ENCODE results near the gene CHST15.

Gene CHST15

GRCh38 chr10:124064676-124065075 is 28.7 kb downstream of the CHST15 start:
- DNase-seq (ENCODE audit: low spot score) = no peak

- no peak for DNase-seq (ENCODE audit: low spot score)
Observed at GRCh38 chr10:124063750-124064603, 29.4 kb downstream of the CHST15 start.

DNA sequence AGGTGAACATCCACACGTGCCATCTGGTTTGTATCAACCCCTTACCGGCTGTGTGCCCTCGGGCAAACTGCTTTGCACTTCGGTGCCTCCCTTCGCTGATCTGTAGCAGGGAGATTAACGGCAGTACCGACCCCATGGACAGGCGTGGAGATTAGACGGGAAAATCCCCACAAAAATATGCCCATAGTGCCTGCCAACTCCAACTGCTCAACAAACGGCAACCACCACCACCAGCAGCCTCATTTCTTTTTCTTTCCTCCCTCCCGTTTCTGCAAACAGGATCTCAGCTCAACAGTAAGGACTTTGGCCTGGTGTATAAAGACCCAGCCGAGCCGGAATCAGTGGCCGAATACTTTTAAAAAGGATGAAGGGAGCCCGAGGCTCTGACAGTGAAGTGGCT is 31.0 kb downstream of the CHST15 start:
- DNase-seq (ENCODE audit: low spot score) = no peak

- DNase-seq (ENCODE audit: low spot score) = no peak
Observed at GRCh38 chr10:124061030-124061429, 32.4 kb downstream of the CHST15 start.

GRCh38 chr10:124060148-124060720 is 33.2 kb downstream of the CHST15 start:
- no peak for DNase-seq (ENCODE audit: low spot score)

- no peak for DNase-seq (ENCODE audit: low spot score)
Observed at GRCh38 chr10:124059551-124059950, 33.8 kb downstream of the CHST15 start.

DNA sequence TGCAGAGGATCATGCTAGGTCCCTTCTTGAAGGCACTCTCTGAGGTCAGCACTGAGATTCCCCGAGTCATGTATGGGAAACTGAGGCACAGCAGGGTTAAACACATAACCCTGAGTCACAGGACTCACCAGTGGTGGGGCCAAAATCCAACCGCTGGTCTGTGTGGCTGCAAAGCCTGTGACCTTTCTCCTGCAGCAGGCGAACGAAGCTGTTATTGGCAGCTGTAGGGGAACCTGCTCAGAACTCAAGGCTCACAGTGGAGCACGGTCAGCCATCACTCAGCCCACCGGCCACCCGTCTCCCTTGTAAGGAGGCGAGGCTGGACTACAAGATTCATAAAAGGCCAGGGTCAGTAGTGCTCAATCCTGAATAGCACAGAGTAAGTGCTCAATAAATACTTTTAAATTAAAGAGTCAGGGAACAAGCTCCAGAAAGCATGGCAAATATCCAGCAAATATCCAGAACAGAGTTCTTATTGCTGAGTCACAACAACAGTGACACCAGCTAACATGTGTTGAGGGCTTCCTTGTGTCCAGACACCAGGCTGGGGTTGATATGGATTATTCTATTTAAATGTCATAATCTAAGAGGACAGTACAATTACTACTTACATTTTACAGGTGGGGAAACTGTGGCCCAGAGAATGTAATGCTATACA is 34.9 kb downstream of the CHST15 start:
- no peak for DNase-seq (ENCODE audit: low spot score)

- DNase-seq (ENCODE audit: low spot score) = no peak
Observed at GRCh38 chr10:124057601-124058000, 35.8 kb downstream of the CHST15 start.

GRCh38 chr10:124056337-124056980 is 36.9 kb downstream of the CHST15 start:
- DNase-seq (ENCODE audit: low spot score) = no peak

- no peak for DNase-seq (ENCODE audit: low spot score)
Observed at GRCh38 chr10:124053971-124054370, 39.4 kb downstream of the CHST15 start.

GRCh38 chr10:124052561-124052960 is 40.8 kb downstream of the CHST15 start:
- DNase-seq (ENCODE audit: low spot score) = no peak

GRCh38 chr10:124050021-124051015 is 43.1 kb downstream of the CHST15 start:
- no peak for DNase-seq (ENCODE audit: low spot score)

DNA sequence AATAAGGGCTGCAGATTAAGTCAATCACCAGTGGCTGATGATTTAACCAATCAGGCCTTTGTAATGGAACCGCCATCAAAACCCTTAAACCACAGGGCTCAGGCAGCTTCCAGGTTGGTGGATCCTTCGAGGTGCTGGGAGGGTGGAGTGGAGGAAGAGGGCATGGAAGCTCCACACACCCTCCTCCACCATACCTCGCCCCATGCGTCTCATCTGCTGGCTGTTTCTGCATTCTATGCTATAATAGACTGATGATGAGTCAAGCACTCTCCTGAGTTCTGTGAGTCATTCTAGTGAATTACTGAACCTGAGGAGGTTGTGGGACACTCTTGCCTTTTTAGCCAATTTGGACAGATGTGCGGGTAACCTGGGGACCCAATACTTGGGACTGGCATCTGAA is 43.9 kb downstream of the CHST15 start:
- no peak for DNase-seq (ENCODE audit: low spot score)

DNA sequence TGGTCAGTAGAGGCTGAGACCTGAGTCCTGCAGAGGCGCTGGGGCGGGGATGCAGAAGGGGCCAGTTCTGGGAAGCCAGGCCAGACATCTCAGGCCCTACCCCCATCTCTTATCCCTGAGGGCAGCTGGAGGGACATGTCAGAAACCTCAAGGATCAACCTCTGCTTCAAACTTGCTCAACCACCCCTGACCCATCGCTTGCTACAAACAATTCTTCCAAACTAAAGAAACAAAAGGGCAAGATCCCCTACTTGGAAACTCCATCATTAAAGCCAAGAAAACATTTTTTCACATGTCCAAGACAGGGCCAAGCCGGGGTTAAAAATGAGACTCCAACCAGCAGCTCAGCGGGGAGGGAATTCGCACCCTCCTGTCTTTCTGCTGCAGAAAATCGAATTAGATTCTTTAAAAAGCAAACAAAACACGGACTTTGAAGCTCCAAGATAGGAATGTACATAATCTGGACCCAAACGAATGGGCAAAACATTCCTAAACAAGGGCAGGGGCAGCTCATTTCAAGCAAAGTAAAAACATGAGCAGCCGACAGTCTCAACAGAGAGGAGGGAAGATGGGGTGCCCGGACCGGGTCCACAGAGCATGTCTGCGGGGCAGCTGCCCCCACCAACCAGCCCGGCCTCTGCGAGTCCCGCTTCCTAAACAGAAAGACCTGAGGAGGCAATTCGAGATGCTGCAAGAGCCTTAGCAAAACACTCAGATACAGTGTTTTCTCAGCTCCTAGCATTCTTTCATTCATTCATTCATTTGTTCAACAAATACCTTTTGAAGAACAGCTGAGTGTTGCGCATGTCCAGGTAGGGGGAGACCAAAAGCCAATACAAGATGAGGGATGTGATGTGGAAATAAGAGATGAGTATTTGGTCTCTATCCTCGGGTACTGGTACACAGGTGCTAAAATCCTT is 44.8 kb downstream of the CHST15 start:
- DNase-seq (ENCODE audit: low spot score) = no peak

- DNase-seq (ENCODE audit: low spot score) = no peak
Observed at GRCh38 chr10:124047427-124048152, 45.8 kb downstream of the CHST15 start.

DNA sequence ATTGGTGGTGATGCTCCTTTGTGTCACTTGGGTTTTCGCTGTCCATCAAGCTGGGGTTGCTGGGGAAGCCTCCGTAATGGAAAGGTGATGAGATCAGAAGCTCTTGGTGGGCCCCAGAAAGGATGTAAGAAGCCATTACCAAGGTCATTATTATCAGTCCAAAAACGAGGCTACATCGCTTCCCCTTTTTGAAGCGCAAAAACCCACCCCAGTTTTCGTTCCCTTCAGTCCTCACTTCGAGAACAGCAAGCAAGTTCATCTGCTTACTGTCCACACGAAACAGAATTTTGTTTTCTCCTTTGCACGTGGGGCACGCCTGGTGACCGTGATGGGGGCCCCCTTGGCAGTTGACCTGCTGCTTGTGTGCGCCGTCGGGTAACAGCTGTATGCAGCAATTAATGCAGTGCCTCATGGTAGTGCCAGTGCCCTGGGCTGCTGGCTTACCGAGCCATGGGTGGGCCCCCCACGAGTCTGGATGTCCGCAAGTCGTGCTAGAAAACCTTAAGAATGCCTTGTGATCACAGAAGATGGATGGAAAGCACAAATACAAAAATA is 47.5 kb downstream of the CHST15 start:
- DNase-seq (ENCODE audit: low spot score) = no peak

- DNase-seq (ENCODE audit: low spot score) = no peak
Observed at GRCh38 chr10:124045276-124045675, 48.1 kb downstream of the CHST15 start.

DNA sequence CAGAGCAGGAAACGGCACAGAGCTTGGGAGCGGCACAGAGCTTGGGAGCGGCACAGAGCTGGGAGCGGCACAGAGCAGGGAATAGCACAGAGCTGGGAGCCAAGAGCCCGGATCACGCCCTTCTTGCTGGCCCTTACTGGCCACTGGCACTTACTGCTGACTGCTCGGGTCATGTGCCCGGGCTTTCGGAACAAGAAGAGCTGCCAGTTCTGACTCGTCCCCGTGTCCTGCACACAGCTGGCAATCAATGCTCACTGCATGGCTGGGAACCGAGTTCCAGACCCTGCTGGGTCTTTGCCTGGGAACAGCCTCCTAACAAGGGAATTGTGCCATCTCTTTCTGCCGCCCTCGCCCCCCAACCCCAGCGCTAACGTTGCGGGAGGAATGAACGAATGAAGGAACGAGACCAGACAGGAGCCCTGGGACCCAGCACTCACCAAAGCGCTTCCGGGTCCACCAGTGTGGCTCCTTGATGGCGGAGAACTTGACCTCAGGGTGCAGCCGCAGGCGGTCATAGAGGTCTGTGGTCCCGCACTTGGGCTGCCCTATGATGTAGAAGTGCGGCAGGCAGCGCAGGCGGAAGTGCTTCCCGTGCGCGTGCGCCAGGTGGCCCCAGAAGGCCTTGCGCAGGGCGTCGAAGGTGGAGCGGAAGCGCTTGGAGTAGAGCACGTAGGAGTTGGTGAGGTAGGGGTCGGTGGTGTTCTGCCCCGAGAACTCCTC is 49.1 kb downstream of the CHST15 start:
- no peak for DNase-seq (ENCODE audit: low spot score)
